ENCODE data around the gene SLC16A6. TPM values are rescaled to one million over a fixed set of nuclear protein-coding genes. Genes with fewer than 3 reads are reported as not detected.
"Not testable (repeated sequence)": the region's sequence is repeated elsewhere in the genome, so short reads cannot be mapped to it uniquely, and the experiment has no call there.

Gene SLC16A6
- polyA plus RNA-seq, 5 donors: 0.60 to 1.0 (median 0.76) TPM

GRCh38 chr17:68290268-68290954 is 516 bp downstream of the SLC16A6 start:
- no peak for DNase-seq

GRCh38 chr17:68289936-68290267 is 1.0 kb downstream of the SLC16A6 start:
- DNase-seq: no peak

GRCh38 chr17:68289473-68289872 is 1.5 kb downstream of the SLC16A6 start:
- no peak for DNase-seq

GRCh38 chr17:68288804-68289203 is 2.1 kb downstream of the SLC16A6 start:
- DNase-seq: no peak

- no peak for DNase-seq
Observed at GRCh38 chr17:68288375-68288774, 2.6 kb downstream of the SLC16A6 start.

GRCh38 chr17:68281965-68282364 is 9.0 kb downstream of the SLC16A6 start:
- DNase-seq: not testable (repeated sequence)

GRCh38 chr17:68277807-68278206 is 13.1 kb downstream of the SLC16A6 start:
- DNase-seq: no peak

GRCh38 chr17:68276339-68276738 is 14.6 kb downstream of the SLC16A6 start:
- not testable (repeated sequence) for DNase-seq

GRCh38 chr17:68273722-68274121 is 17.2 kb downstream of the SLC16A6 start:
- DNase-seq: no peak

GRCh38 chr17:68265833-68266232 is 25.1 kb downstream of the SLC16A6 start:
- DNase-seq: not testable (repeated sequence)

GRCh38 chr17:68263101-68263681 is 27.7 kb downstream of the SLC16A6 start:
- peak in 1 of 2 donors; percentile 34 for DNase-seq

- DNase-seq: not testable (repeated sequence)
Observed at GRCh38 chr17:68262467-68262866, 28.5 kb downstream of the SLC16A6 start.

GRCh38 chr17:68260051-68260762 is 30.7 kb downstream of the SLC16A6 start:
- no peak for DNase-seq

GRCh38 chr17:68259648-68259951 is 31.3 kb downstream of the SLC16A6 start:
- not testable (repeated sequence) for DNase-seq

GRCh38 chr17:68258890-68259647 is 31.9 kb downstream of the SLC16A6 start:
- DNase-seq: peak; percentile 34 to 35

GRCh38 chr17:68257934-68258333 is 33.0 kb downstream of the SLC16A6 start:
- DNase-seq: no peak

GRCh38 chr17:68256701-68257100 is 34.2 kb downstream of the SLC16A6 start:
- DNase-seq: not testable (repeated sequence)

- no peak for DNase-seq
Observed at GRCh38 chr17:68255731-68256538, 35.0 kb downstream of the SLC16A6 start.

GRCh38 chr17:68255151-68255550 is 35.8 kb downstream of the SLC16A6 start:
- DNase-seq: no peak

GRCh38 chr17:68253426-68253825 is 37.5 kb downstream of the SLC16A6 start:
- not testable (repeated sequence) for DNase-seq

- no peak for DNase-seq
Observed at GRCh38 chr17:68249354-68249765, 41.6 kb downstream of the SLC16A6 start.

- DNase-seq: no peak
Observed at GRCh38 chr17:68248891-68249290, 42.0 kb downstream of the SLC16A6 start.

All from right lung (tissue), 5 donors.